Measurements from ENCODE around the gene EGLN2. TPM values are rescaled to one million over a fixed set of nuclear protein-coding genes. Genes with fewer than 3 reads are reported as not detected.
"Not testable (repeated sequence)": the region's sequence is repeated elsewhere in the genome, so short reads cannot be mapped to it uniquely, and the experiment has no call there.

Gene EGLN2
- polyA plus RNA-seq, 1 donor: 61.6 TPM

GRCh38 chr19:40775632-40776022 is 23.4 kb upstream of the EGLN2 start:
- no peak for DNase-seq
- H3K9me3 ChIP-seq (ENCODE audit: control insufficient read depth, low read depth, low read length): no peaks in the 10 kb centered on the region
- H3K27me3 ChIP-seq (ENCODE audit: control insufficient read depth, insufficient read depth, low read length): no peaks in the 10 kb centered on the region
- peaks cover 10% of the 10 kb centered on the region for H3K4me1 ChIP-seq (ENCODE audit: control insufficient read depth, insufficient read depth, low read length)
- no peak overlapping the region for H3K4me3 ChIP-seq (ENCODE audit: low read length)
- no peak overlapping the region for H3K27ac ChIP-seq (ENCODE audit: low read length)
- H3K36me3 ChIP-seq (ENCODE audit: control insufficient read depth, insufficient read depth, low read length): no peaks in the 10 kb centered on the region
- WGBS (ENCODE audit: insufficient coverage, low lambda C conversion rate): no CpG with 5 or more reads among the region's 10 CpGs

GRCh38 chr19:40776364-40776763 is 22.6 kb upstream of the EGLN2 start:
- no CpG with 5 or more reads among the region's 7 CpGs for WGBS (ENCODE audit: insufficient coverage, low lambda C conversion rate)

GRCh38 chr19:40776932-40777644 is 21.9 kb upstream of the EGLN2 start:
- H3K27me3 ChIP-seq (ENCODE audit: control insufficient read depth, insufficient read depth, low read length): no peaks in the 10 kb centered on the region
- 0% methylated on average over 1 of the region's 13 CpGs for WGBS (ENCODE audit: insufficient coverage, low lambda C conversion rate)

More at GRCh38 chr19:40776364-40776763, 22.6 kb upstream of the EGLN2 start:
- Histone ChIP-seq H3K27me3 (ENCODE audit: control insufficient read depth, insufficient read depth, low read length) (no peaks in the 10 kb centered on the region), H3K4me1 (ENCODE audit: control insufficient read depth, insufficient read depth, low read length) (peaks cover 10% of the 10 kb centered on the region), H3K27ac (ENCODE audit: low read length) (no peak overlapping the region), H3K4me3 (ENCODE audit: low read length) (no peak overlapping the region), H3K9me3 (ENCODE audit: control insufficient read depth, low read depth, low read length) (no peaks in the 10 kb centered on the region), H3K36me3 (ENCODE audit: control insufficient read depth, insufficient read depth, low read length) (no peaks in the 10 kb centered on the region)
- no peak for DNase-seq

GRCh38 chr19:40777645-40777936 is 21.4 kb upstream of the EGLN2 start:
- Histone ChIP-seq H3K4me1 (ENCODE audit: control insufficient read depth, insufficient read depth, low read length) (peaks cover 10% of the 10 kb centered on the region), H3K27me3 (ENCODE audit: control insufficient read depth, insufficient read depth, low read length) (no peaks in the 10 kb centered on the region), H3K27ac (ENCODE audit: low read length) (peak overlapping the region; percentile 100), H3K4me3 (ENCODE audit: low read length) (peak overlapping the region; percentile 74), H3K9me3 (ENCODE audit: control insufficient read depth, low read depth, low read length) (no peaks in the 10 kb centered on the region), H3K36me3 (ENCODE audit: control insufficient read depth, insufficient read depth, low read length) (peaks cover 4% of the 10 kb centered on the region)
- no peak for DNase-seq
- WGBS (ENCODE audit: insufficient coverage, low lambda C conversion rate): no CpG with 5 or more reads among the region's 10 CpGs

More at GRCh38 chr19:40776932-40777644, 21.9 kb upstream of the EGLN2 start:
- Histone ChIP-seq H3K36me3 (ENCODE audit: control insufficient read depth, insufficient read depth, low read length) (peaks cover 2% of the 10 kb centered on the region), H3K4me1 (ENCODE audit: control insufficient read depth, insufficient read depth, low read length) (peaks cover 10% of the 10 kb centered on the region), H3K9me3 (ENCODE audit: control insufficient read depth, low read depth, low read length) (no peaks in the 10 kb centered on the region), H3K27ac (ENCODE audit: low read length) (peak overlapping the region; percentile 100), H3K4me3 (ENCODE audit: low read length) (peak overlapping the region; percentile 74)
- DNase-seq: peak; percentile 95

- Histone ChIP-seq H3K4me1 (ENCODE audit: control insufficient read depth, insufficient read depth, low read length) (peaks cover 10% of the 10 kb centered on the region), H3K27ac (ENCODE audit: low read length) (peak within 1 kb of the TSS; percentile 100), H3K4me3 (ENCODE audit: low read length) (peak within 1 kb of the TSS; percentile 74), H3K27me3 (ENCODE audit: control insufficient read depth, insufficient read depth, low read length) (no peaks in the 10 kb centered on the region), H3K9me3 (ENCODE audit: control insufficient read depth, low read depth, low read length) (no peaks in the 10 kb centered on the region), H3K36me3 (ENCODE audit: control insufficient read depth, insufficient read depth, low read length) (peaks cover 4% of the 10 kb centered on the region)
- WGBS (ENCODE audit: insufficient coverage, low lambda C conversion rate): no CpG with 5 or more reads among the region's 56 CpGs
- DNase-seq: peak; percentile 100
Observed at GRCh38 chr19:40777937-40778705, 20.9 kb upstream of the EGLN2 start, which contains the start of gene RAB4B. TSS of gene RAB4B (plus strand) at chr19:40778247. CDS start at chr19:40778376, 129 bp downstream.

- peak; percentile 34 to 68 for DNase-seq
- Histone ChIP-seq H3K9me3 (ENCODE audit: control insufficient read depth, low read depth, low read length) (no peaks in the 10 kb centered on the region), H3K36me3 (ENCODE audit: control insufficient read depth, insufficient read depth, low read length) (peaks cover 5% of the 10 kb centered on the region), H3K27me3 (ENCODE audit: control insufficient read depth, insufficient read depth, low read length) (no peaks in the 10 kb centered on the region), H3K4me3 (ENCODE audit: low read length) (peak overlapping the region; percentile 74), H3K27ac (ENCODE audit: low read length) (peak overlapping the region; percentile 100), H3K4me1 (ENCODE audit: control insufficient read depth, insufficient read depth, low read length) (peaks cover 10% of the 10 kb centered on the region)
- 20% methylated on average over 2 of the region's 7 CpGs for WGBS (ENCODE audit: insufficient coverage, low lambda C conversion rate)
Observed at GRCh38 chr19:40778706-40779284, 20.2 kb upstream of the EGLN2 start.

GRCh38 chr19:40780582-40780981 is 18.4 kb upstream of the EGLN2 start:
- H3K36me3 ChIP-seq (ENCODE audit: control insufficient read depth, insufficient read depth, low read length): peaks cover 7% of the 10 kb centered on the region
- DNase-seq: no peak
- no peak overlapping the region for H3K27ac ChIP-seq (ENCODE audit: low read length)
- H3K4me3 ChIP-seq (ENCODE audit: low read length): no peak overlapping the region
- WGBS (ENCODE audit: insufficient coverage, low lambda C conversion rate): 100% methylated on average over 2 of the region's 5 CpGs
- H3K9me3 ChIP-seq (ENCODE audit: control insufficient read depth, low read depth, low read length): no peaks in the 10 kb centered on the region
- H3K4me1 ChIP-seq (ENCODE audit: control insufficient read depth, insufficient read depth, low read length): peaks cover 10% of the 10 kb centered on the region
- no peaks in the 10 kb centered on the region for H3K27me3 ChIP-seq (ENCODE audit: control insufficient read depth, insufficient read depth, low read length)

GRCh38 chr19:40781140-40781539 is 17.9 kb upstream of the EGLN2 start:
- H3K27me3 ChIP-seq (ENCODE audit: control insufficient read depth, insufficient read depth, low read length): no peaks in the 10 kb centered on the region
- H3K9me3 ChIP-seq (ENCODE audit: control insufficient read depth, low read depth, low read length): no peaks in the 10 kb centered on the region
- WGBS (ENCODE audit: insufficient coverage, low lambda C conversion rate): 100% methylated on average over 5 of the region's 7 CpGs
- peaks cover 10% of the 10 kb centered on the region for H3K4me1 ChIP-seq (ENCODE audit: control insufficient read depth, insufficient read depth, low read length)
- no peak for DNase-seq
- H3K27ac ChIP-seq (ENCODE audit: low read length): no peak overlapping the region
- no peak overlapping the region for H3K4me3 ChIP-seq (ENCODE audit: low read length)
- peaks cover 7% of the 10 kb centered on the region for H3K36me3 ChIP-seq (ENCODE audit: control insufficient read depth, insufficient read depth, low read length)

- H3K27me3 ChIP-seq (ENCODE audit: control insufficient read depth, insufficient read depth, low read length): no peaks in the 10 kb centered on the region
- no peak overlapping the region for H3K27ac ChIP-seq (ENCODE audit: low read length)
- DNase-seq: no peak
- no peaks in the 10 kb centered on the region for H3K9me3 ChIP-seq (ENCODE audit: control insufficient read depth, low read depth, low read length)
- H3K4me3 ChIP-seq (ENCODE audit: low read length): no peak overlapping the region
- no CpG with 5 or more reads among the region's 14 CpGs for WGBS (ENCODE audit: insufficient coverage, low lambda C conversion rate)
- peaks cover 5% of the 10 kb centered on the region for H3K4me1 ChIP-seq (ENCODE audit: control insufficient read depth, insufficient read depth, low read length)
- H3K36me3 ChIP-seq (ENCODE audit: control insufficient read depth, insufficient read depth, low read length): peaks cover 12% of the 10 kb centered on the region
Observed at GRCh38 chr19:40783711-40784110, 15.3 kb upstream of the EGLN2 start.

GRCh38 chr19:40784146-40784545 is 14.8 kb upstream of the EGLN2 start:
- not testable (repeated sequence) for H3K4me3 ChIP-seq (ENCODE audit: low read length); H3K27me3 ChIP-seq (ENCODE audit: control insufficient read depth, insufficient read depth, low read length); H3K27ac ChIP-seq (ENCODE audit: low read length); DNase-seq; H3K4me1 ChIP-seq (ENCODE audit: control insufficient read depth, insufficient read depth, low read length); H3K9me3 ChIP-seq (ENCODE audit: control insufficient read depth, low read depth, low read length)
- WGBS (ENCODE audit: insufficient coverage, low lambda C conversion rate): no CpG with 5 or more reads among the region's 2 CpGs
- peaks cover 12% of the 10 kb centered on the region for H3K36me3 ChIP-seq (ENCODE audit: control insufficient read depth, insufficient read depth, low read length)

All from large intestine (tissue), 3 donors.